ENCODE data around the gene ZNF483. TPM values are rescaled to one million over a fixed set of nuclear protein-coding genes. Genes with fewer than 3 reads are reported as not detected.
A peak's percentile ranks its signal among the peaks of the same experiment; 100 is the strongest.
"Not testable (repeated sequence)": the region's sequence is repeated elsewhere in the genome, so short reads cannot be mapped to it uniquely, and the experiment has no call there.

The ZNF483 gene
- total RNA-seq, 1 donor: 2.6 TPM

DNA sequence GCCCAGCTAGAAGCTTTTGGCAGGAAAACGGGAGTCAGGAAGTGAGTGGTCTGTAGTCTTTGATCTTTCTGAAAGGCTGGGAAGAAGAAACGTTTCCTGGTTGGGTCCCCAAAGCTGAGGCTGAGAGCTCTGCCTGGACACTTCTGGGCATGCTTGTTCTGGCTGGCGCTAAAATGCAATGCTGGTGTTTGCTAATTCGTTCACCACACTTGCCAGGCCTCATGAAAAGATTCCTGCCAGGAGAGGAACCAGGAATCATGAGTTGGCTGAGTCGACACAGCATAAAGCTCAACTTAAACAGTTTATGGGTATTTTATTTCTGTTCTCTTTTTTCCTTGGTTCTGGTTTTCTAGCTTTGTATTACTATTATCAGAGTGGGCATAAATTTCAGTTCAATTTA is 85.2 kb downstream of the ZNF483 start:
- H3K4me3 ChIP-seq (ENCODE audit: low read depth, low read length): no peak overlapping the region
- TF ChIP-seq, protein P1, sequence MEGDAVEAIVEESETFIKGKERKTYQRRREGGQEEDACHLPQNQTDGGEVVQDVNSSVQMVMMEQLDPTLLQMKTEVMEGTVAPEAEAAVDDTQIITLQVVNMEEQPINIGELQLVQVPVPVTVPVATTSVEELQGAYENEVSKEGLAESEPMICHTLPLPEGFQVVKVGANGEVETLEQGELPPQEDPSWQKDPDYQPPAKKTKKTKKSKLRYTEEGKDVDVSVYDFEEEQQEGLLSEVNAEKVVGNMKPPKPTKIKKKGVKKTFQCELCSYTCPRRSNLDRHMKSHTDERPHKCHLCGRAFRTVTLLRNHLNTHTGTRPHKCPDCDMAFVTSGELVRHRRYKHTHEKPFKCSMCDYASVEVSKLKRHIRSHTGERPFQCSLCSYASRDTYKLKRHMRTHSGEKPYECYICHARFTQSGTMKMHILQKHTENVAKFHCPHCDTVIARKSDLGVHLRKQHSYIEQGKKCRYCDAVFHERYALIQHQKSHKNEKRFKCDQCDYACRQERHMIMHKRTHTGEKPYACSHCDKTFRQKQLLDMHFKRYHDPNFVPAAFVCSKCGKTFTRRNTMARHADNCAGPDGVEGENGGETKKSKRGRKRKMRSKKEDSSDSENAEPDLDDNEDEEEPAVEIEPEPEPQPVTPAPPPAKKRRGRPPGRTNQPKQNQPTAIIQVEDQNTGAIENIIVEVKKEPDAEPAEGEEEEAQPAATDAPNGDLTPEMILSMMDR (IDR thresholded peaks at IDR 0.05; ENCODE audit: insufficient read depth, low read length): no peak
- no peak for DNase-seq (ENCODE audit: low read depth)

DNA sequence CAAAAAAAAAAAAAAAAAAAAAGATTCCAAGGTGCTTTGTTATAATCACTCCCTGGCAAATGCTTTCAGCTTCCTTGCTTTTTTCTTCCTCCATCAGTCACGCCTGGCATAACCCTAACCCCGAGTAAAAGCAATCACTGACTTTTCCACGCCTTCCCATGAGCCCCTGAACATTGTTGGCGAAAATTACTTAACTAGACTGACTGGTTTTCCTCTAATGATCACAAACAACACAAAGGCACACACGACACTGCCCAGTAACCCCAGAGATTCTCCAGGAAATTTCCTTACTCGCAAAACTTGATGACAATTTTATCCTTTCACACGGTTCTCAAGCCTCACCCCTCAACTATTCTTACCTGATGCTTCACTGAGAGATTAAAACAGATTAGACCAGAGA is 85.9 kb downstream of the ZNF483 start:
- TF ChIP-seq, protein P1 (IDR thresholded peaks at IDR 0.05; ENCODE audit: insufficient read depth, low read length): no peak
- DNase-seq (ENCODE audit: low read depth): no peak
- H3K4me3 ChIP-seq (ENCODE audit: low read depth, low read length): no peak overlapping the region

DNA sequence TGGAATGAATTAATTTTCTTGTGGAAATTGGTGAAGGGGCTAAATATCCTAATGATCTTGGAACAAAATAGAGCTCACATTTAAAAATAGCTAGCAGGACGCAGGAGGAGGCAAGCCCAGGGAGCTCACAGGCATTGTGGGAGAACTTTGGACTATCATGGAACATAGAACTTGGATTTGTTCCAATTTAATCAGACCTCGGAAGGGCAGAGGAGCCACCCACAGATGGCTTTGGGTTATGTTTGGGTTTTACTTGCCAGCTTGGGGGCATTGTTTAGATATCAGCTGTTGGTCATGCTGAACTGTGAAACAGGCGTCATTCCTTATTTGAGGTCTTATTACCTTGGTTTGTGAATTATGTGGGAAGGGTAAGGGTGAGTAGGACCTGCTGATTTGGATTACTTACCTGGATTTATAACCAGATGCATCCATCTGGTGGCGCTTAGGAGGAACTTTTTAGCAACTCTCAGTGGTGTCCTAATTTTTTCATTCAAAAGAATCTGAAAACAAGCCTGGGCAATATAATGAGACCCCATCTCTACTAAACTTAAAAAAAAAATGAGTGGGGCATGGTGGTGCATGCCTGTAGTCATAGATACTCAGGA is 88.6 kb downstream of the ZNF483 start:
- no peak for DNase-seq (ENCODE audit: low read depth)
- TF ChIP-seq, protein P1 (IDR thresholded peaks at IDR 0.05; ENCODE audit: insufficient read depth, low read length): no peak
- no peak overlapping the region for H3K4me3 ChIP-seq (ENCODE audit: low read depth, low read length)

DNA sequence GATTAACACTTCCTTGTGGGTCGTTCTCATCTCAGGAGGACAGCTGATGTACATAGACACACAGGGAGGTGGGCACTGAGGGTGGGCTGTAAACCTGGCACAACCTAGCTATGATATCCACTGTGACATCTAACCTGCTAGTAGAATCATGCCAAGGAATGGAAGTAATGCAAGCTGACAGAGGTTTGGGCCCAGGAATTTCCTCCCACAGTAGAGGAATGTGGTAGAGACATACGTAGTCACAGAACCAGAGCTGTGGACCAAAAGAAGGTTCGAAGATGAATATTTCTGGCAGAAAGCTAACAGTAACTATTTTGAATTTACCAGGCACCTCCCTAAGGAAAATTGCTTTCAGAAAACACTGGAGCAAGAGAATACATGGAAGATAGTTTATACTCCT is 90.9 kb downstream of the ZNF483 start:
- no peak overlapping the region for H3K4me3 ChIP-seq (ENCODE audit: low read depth, low read length)
- TF ChIP-seq, protein P1 (IDR thresholded peaks at IDR 0.05; ENCODE audit: insufficient read depth, low read length): no peak
- DNase-seq (ENCODE audit: low read depth): no peak

DNA sequence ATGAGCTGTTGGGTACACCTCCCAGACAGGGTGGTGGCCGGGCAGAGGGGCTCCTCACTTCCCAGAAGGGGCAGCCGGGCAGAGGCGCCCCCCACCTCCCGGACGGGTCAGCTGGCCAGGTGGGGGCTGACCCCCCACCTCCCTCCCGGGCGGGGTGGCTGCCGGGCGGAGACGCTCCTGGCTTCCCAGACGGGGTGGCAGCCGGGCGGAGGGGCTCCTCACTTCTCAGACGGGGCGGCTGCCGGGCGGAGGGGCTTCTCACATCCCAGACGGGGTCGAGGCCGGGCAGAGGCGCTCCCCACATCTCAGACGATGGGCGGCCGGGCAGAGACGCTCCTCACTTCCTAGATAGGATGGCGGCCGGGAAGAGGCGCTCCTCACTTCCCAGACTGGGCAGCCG is 92.4 kb downstream of the ZNF483 start:
- H3K4me3 ChIP-seq (ENCODE audit: low read depth, low read length); DNase-seq (ENCODE audit: low read depth): not testable (repeated sequence)

DNA sequence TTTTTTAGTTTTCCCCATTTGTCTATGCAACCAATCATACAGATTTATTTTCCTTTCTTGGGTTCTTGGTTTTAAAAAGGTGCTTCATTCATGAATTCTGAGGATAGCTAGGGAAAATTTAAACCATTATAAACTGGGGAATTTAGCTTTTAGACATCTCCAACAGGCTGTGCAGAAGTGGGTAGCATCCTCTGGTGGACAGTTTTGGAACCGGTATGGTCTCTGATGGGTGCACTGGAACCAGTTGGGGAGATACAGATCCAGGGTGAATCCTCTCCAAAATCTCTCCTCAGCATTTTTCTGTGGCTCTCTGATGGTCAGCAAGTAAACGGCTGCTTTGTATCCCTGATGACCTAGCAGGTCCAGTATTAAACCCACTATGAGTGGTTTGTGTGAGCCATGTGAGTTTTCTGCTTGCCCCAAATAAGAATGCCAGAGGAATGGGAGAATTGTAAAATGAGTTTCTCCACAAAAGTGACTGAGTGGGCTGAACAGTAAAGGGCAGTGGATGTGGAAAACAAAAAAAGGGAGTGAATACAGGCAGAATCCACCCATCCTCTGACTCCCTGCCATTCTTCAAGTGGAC is 97.0 kb downstream of the ZNF483 start:
- TF ChIP-seq, protein P1 (IDR thresholded peaks at IDR 0.05; ENCODE audit: insufficient read depth, low read length): peak; percentile 100
- peak; percentile 73 for DNase-seq (ENCODE audit: low read depth)
- no peak overlapping the region for H3K4me3 ChIP-seq (ENCODE audit: low read depth, low read length)

DNA sequence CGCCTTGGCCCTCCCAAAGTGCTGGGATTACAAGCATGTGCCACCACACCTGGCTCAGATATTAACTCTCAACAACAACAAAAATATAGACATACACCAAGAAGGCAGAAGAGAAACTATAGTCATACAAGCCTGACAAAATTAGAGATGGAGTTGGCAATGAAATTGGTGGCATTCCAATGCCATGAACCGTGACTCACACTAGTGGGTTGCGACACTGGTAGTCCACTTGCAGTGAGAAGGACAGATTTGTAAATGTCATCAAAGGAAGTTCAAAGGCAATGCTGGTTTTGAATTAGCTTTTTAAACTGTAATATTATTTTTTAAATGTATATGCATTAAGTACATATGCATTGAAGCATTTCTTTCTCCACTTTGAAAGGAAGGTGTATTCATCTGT is 97.6 kb downstream of the ZNF483 start:
- TF ChIP-seq, protein P1 (IDR thresholded peaks at IDR 0.05; ENCODE audit: insufficient read depth, low read length): no peak
- peak; percentile 87 for DNase-seq (ENCODE audit: low read depth)
- H3K4me3 ChIP-seq (ENCODE audit: low read depth, low read length): no peak overlapping the region

Other genes starting within 250 kb of the ZNF483 start
- 0.18 TPM in 1 of 2 replicates, not detected in the other for gene OR2K2, start 195.0 kb upstream of the ZNF483 start, total RNA-seq (ENCODE audit: low replicate concordance)
- 103 and 114 TPM in 2 replicates for gene ECPAS, start 40.8 kb upstream of the ZNF483 start, total RNA-seq (ENCODE audit: low replicate concordance)
- gene PTGR1, start 74.5 kb downstream of the ZNF483 start, total RNA-seq (ENCODE audit: low replicate concordance): 76.0 and 88.4 TPM in 2 replicates
- gene DNAJC25, start 106.2 kb downstream of the ZNF483 start, total RNA-seq (ENCODE audit: low replicate concordance): 12.7 and 18.7 TPM in 2 replicates
- 43.6 and 144 TPM in 2 replicates for gene GNG10, start 136.4 kb downstream of the ZNF483 start, total RNA-seq (ENCODE audit: low replicate concordance)